OCI-LY7 (cell line): ENCODE results near the gene OSBP. TPM values are rescaled to one million over a fixed set of nuclear protein-coding genes. Genes with fewer than 3 reads are reported as not detected.

Experiments used
- BruUV-seq: library from RNA; stranded (reverse); fragments of 400-500 nt; replicated peaks from 2 replicates; lab custom pipeline; 2021; lab: Mats Ljungman, UMichigan
- CTCF ChIA-PET: fragments of 300-600 bp; sonication (Branson Sonifier 250); formaldehyde crosslinking; loops from one replicate; lab custom pipeline; 2022; ENCODE audit warnings: antibody characterized with exemption; ENCODE audit not compliant: unreplicated experiment; lab: Charles Lee
- POLR2A ChIA-PET: fragments of 300-600 bp; sonication (Branson Sonifier 250); formaldehyde crosslinking; loops from one replicate; lab custom pipeline; 2022; ENCODE audit warnings: antibody characterized with exemption; lab: Charles Lee
- DNase-seq: peaks from one replicate; pipeline ENCODE4 v3.0.0-alpha.2; 2015; ENCODE audit warnings: low spot score
- H2AFZ ChIP-seq: fragments of 200-600 bp; sonication (generic), shearing (Covaris generic); 2 replicates; pipeline ENCODE4 v1.6.1; 2014; ENCODE audit warnings: mild to moderate bottlenecking, antibody characterized with exemption, low read length, moderate library complexity
- H3K27ac ChIP-seq: fragments of 200-600 bp; sonication (generic); 2 replicates; pipeline ENCODE4 v1.5.1; 2014; ENCODE audit warnings: mixed run types, low read depth, mild to moderate bottlenecking, moderate library complexity, low read length, inconsistent platforms; ENCODE audit not compliant: poor library complexity, severe bottlenecking
- H3K36me3 ChIP-seq: fragments of 200-600 bp; sonication (generic); 2 replicates; pipeline ENCODE4 v1.6.1; 2014; ENCODE audit warnings: mild to moderate bottlenecking, antibody characterized with exemption, low read length, moderate library complexity, mixed read lengths; ENCODE audit not compliant: insufficient read depth
- H3K4me1 ChIP-seq: fragments of 200-600 bp; sonication (generic); 2 replicates; pipeline ENCODE4 v1.5.1; 2014; ENCODE audit warnings: mild to moderate bottlenecking, low read length; ENCODE audit not compliant: insufficient read depth, poor library complexity, severe bottlenecking
- H3K4me2 ChIP-seq: fragments of 200-600 bp; sonication (generic); 2 replicates; pipeline ENCODE4 v1.6.1; 2014; ENCODE audit warnings: mild to moderate bottlenecking, low read length
- H3K4me3 ChIP-seq: fragments of 200-600 bp; sonication (generic); 2 replicates; pipeline ENCODE4 v1.5.1; 2014; ENCODE audit warnings: mild to moderate bottlenecking, low read depth, low read length; ENCODE audit not compliant: poor library complexity, severe bottlenecking
- H3K79me2 ChIP-seq: fragments of 200-600 bp; sonication (generic); 2 replicates; pipeline ENCODE4 v1.6.1; 2016; ENCODE audit warnings: low read depth, mild to moderate bottlenecking, low read length, moderate library complexity, mixed read lengths; ENCODE audit not compliant: insufficient read depth
- H3K9me2 ChIP-seq: fragments of 200-600 bp; sonication (generic); 2 replicates; pipeline ENCODE4 v1.6.1; 2016; ENCODE audit warnings: mild to moderate bottlenecking, low read length, mixed read lengths; ENCODE audit not compliant: insufficient read depth
- H3K9me3 ChIP-seq: fragments of 200-600 bp; sonication (generic); 2 replicates; pipeline ENCODE4 v1.6.1; 2014; ENCODE audit warnings: mild to moderate bottlenecking, mixed run types, low read length, mixed read lengths
- H4K20me1 ChIP-seq: fragments of 200-600 bp; sonication (generic); 2 replicates; pipeline ENCODE4 v1.6.1; 2014; ENCODE audit warnings: mild to moderate bottlenecking, antibody characterized with exemption, low read length, moderate library complexity, mixed read lengths; ENCODE audit not compliant: insufficient read depth
- EZH2phosphoT487 ChIP-seq: fragments of 200-600 bp; sonication (generic); IDR thresholded peaks from 2 replicates; pipeline ENCODE4 v1.6.1; 2018; ENCODE audit warnings: low read depth, borderline replicate concordance, mild to moderate bottlenecking, mixed run types, antibody characterized with exemption, low read length, moderate library complexity, mixed read lengths
- intact Hi-C: fragments of 100-400 bp; cut with micrococcal nuclease; formaldehyde crosslinking; loops from one replicate; pipeline ENCODE4 v1.10.0; 2022; ENCODE audit not compliant: unreplicated experiment
- total RNA-seq, 2 experiments: library from RNA; depleted of rRNA in 1 of 2; stranded (reverse); fragments of >200 nt in 1 of 2; shearing (Covaris generic) in 1 of 2; gene quantifications; 2 replicates each; pipeline ENCODE4 v1.2.3, GENCODE V29; 2014 to 2022
- TF ChIP-seq, protein P1 (sequence below): fragments of 200-600 bp; sonication (generic); conservative IDR thresholded peaks from 2 replicates; pipeline ENCODE4 v1.5.1; 2014; ENCODE audit warnings: mild to moderate bottlenecking, antibody characterized with exemption, low read length, moderate library complexity, mixed read lengths

OSBP gene
- total RNA-seq, 2 experiments from 2014 or later: 19.2 to 44.6 TPM

- TF ChIP-seq, protein P1, sequence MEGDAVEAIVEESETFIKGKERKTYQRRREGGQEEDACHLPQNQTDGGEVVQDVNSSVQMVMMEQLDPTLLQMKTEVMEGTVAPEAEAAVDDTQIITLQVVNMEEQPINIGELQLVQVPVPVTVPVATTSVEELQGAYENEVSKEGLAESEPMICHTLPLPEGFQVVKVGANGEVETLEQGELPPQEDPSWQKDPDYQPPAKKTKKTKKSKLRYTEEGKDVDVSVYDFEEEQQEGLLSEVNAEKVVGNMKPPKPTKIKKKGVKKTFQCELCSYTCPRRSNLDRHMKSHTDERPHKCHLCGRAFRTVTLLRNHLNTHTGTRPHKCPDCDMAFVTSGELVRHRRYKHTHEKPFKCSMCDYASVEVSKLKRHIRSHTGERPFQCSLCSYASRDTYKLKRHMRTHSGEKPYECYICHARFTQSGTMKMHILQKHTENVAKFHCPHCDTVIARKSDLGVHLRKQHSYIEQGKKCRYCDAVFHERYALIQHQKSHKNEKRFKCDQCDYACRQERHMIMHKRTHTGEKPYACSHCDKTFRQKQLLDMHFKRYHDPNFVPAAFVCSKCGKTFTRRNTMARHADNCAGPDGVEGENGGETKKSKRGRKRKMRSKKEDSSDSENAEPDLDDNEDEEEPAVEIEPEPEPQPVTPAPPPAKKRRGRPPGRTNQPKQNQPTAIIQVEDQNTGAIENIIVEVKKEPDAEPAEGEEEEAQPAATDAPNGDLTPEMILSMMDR: no peak
- TF ChIP-seq EZH2phosphoT487: no peak
- H3K79me2 ChIP-seq: no peaks in the 10 kb centered on the region
- H3K4me3 ChIP-seq: no peak overlapping the region
- DNase-seq: no peak
- no peaks in the 10 kb centered on the region for H4K20me1 ChIP-seq
- peaks cover 6% of the 10 kb centered on the region for H3K4me1 ChIP-seq
- ChIA-PET POLR2A (interaction anchor here (0.8 kb wide), 1 partner anchor 83 kb away, joined by 3 read pairs; no protein-coding TSS in a partner anchor), CTCF (no interaction called here)
- H3K9me3 ChIP-seq: no peaks in the 10 kb centered on the region
- no TSS peak for BruUV-seq
- no peak overlapping the region for H3K27ac ChIP-seq
- intact Hi-C loops: loop anchor here (5.0 kb wide), 1 partner anchor 133 kb away; the partner anchor contains the start of gene PATL1
- no peak overlapping the region for H3K4me2 ChIP-seq
- no peaks in the 10 kb centered on the region for H3K36me3 ChIP-seq
- H2AFZ ChIP-seq: no peak overlapping the region
- H3K9me2 ChIP-seq: no peaks in the 10 kb centered on the region
Observed at GRCh38 chr11:59534676-59535075, 80.9 kb downstream of the OSBP start.

DNA sequence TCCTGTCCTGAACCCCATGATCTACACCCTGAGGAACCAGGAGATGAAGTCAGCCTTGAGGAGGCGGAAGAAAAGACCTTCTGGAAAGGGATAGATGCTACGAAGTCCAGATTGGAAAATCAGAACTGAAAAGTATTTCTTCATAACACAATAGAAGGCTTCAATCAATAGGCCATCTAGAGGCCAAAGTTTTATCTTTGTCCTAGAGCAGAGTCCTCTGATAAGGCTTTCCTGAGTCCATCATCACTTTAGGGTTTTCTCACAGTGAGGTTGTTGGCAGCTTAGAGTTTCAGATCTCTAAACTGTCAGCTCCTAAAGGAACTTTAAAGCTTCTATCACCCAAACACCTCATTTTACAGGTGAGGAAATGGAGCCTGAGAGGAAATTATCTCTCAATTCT, 83.0 kb downstream of the OSBP start:
- Histone ChIP-seq H3K27ac (no peak overlapping the region), H3K9me3 (no peaks in the 10 kb centered on the region), H3K36me3 (no peaks in the 10 kb centered on the region), H2AFZ (no peak overlapping the region), H4K20me1 (no peaks in the 10 kb centered on the region), H3K9me2 (no peaks in the 10 kb centered on the region), H3K4me3 (no peak overlapping the region), H3K4me1 (peaks cover 4% of the 10 kb centered on the region), H3K4me2 (no peak overlapping the region), H3K79me2 (no peaks in the 10 kb centered on the region)
- ChIA-PET CTCF (interaction anchor here (0.9 kb wide), 1 partner anchor 290 kb away, joined by 3 read pairs; no protein-coding TSS in a partner anchor), POLR2A (interaction anchor here (0.5 to 0.7 kb wide), 2 partner anchors 169 to 642 kb away, joined by 3 to 7 read pairs; no protein-coding TSS in a partner anchor)
- TF ChIP-seq, protein P1: 0 out of 2 replicates have a peak, but pooled peaks have one; percentile 19
- TF ChIP-seq EZH2phosphoT487: no peak
- intact Hi-C loops: no loop called here
- no peak for DNase-seq
- BruUV-seq: no TSS peak

DNA sequence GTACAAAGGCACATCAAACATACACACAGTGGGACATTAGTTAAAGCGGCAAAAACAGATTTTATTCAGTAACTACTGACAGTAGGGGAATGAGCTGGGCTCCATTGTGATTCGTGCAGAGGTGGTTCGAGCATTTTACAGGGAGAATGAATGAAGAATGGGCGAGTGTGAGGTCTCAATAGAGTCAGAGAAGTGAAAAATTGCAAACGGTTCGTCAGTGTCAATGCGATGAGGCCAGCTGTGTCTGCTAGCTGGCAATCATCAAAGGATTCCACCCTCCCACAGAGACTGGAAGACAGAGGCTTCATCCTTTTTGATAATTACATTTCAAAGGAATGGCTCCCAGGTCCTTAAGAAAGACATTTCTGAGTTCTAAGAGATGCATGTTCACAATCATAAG, 86.9 kb downstream of the OSBP start:
- Histone ChIP-seq H3K4me1 (no peaks in the 10 kb centered on the region), H3K4me3 (no peak overlapping the region), H4K20me1 (no peaks in the 10 kb centered on the region), H3K4me2 (no peak overlapping the region), H3K79me2 (no peaks in the 10 kb centered on the region), H3K27ac (no peak overlapping the region), H3K36me3 (no peaks in the 10 kb centered on the region), H2AFZ (no peak overlapping the region), H3K9me2 (no peaks in the 10 kb centered on the region), H3K9me3 (no peaks in the 10 kb centered on the region)
- intact Hi-C loops: no loop called here
- no peak for TF ChIP-seq EZH2phosphoT487
- TF ChIP-seq, protein P1: no peak
- CTCF ChIA-PET: no interaction called here
- no peak for DNase-seq
- no TSS peak for BruUV-seq
- POLR2A ChIA-PET: interaction anchor here (0.7 kb wide), 1 partner anchor 779 kb away, joined by 3 read pairs; no protein-coding TSS in a partner anchor
